RPMI7951 (cell line): ENCODE results near the gene AGER. TPM values are rescaled to one million over a fixed set of nuclear protein-coding genes. Genes with fewer than 3 reads are reported as not detected.
"Not testable (repeated sequence)": the region's sequence is repeated elsewhere in the genome, so short reads cannot be mapped to it uniquely, and the experiment has no call there.

Experiments
- DNase-seq: peaks from one replicate; pipeline ENCODE4 v3.0.0-alpha.2; 2012; ENCODE audit warnings: low read depth
- total RNA-seq: library from RNA; depleted of rRNA; stranded (reverse); fragments of >200 nt; shearing (Covaris generic); gene quantifications from 2 replicates; pipeline ENCODE4 v1.2.3, GENCODE V29; 2014

The AGER gene
- total RNA-seq, 1 experiment from 2014 or later, result 1.6 TPM

- not testable (repeated sequence) for DNase-seq
Measured at GRCh38 chr6:32186151-32186840, 2.2 kb upstream of the AGER start.

DNA sequence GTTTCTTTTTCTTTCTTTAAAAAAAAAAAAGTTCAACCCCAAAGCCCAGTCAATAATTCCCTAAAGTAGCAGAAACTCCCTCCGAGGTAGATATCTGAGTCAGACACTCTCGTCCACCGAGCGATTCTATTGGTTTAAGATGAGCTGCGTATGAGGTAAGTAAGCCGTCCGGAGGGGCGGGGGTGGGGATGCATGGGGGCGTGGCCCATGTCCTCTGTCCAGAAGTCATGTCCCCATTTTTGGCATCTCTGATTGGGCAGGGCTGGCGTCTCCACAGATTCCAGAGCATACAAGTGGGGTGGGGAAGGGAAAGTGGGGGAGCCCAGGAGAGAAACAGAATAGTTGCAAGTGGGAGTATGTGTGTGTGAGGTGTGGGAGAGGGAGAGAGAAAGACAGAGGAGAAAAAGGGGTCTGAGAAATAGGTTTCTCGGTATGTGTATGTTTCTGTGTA lies 1.7 kb upstream of the AGER start:
- peak; percentile 91 for DNase-seq

DNA sequence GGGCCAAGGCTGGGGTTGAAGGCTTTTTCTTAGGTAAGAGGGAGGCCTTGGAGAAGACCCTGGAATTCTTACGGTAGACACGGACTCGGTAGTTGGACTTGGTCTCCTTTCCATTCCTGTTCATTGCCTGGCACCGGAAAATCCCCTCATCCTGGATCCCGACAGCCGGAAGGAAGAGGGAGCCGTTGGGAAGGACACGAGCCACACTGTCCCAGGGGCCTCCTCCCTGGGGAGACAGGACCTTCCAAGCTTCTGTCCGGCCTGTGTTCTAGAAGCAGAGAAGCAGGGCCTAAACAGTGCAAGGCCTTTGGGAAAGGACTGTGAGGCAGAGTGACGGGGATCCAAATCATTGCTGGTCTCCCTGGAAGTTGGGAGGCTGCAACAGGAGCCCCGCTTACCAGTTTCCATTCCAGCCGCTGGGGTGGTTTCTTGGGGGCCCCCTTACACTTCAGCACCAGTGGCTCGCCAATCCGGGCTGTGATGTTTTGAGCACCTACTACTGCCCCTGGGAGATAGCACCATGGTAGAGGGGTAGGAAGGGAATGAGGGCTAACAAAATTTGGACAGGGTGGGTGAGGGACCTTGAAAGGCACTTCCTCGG lies 470 bp downstream of the AGER start:
- DNase-seq, result no peak

DNA sequence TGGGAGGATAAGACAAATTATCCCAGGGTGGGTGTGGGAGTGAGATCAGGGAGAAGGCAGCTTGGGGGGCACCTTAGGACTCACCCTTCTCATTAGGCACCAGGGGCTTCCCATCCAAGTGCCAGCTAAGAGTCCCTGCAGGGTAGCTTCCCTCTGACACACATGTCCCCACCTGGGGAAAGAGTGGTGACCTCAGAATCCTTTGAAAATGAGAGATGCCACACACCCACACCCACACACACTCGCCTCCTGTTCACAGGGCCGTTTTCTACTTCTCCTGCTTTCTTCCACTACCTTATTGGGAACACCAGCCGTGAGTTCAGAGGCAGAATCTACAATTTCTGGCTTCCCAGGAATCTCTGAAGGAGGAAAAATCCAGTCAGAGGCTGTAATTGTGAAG lies 1.0 kb downstream of the AGER start:
- DNase-seq, result no peak

GRCh38 chr6:32182555-32182981 lies 1.5 kb downstream of the AGER start:
- DNase-seq, result no peak

DNA sequence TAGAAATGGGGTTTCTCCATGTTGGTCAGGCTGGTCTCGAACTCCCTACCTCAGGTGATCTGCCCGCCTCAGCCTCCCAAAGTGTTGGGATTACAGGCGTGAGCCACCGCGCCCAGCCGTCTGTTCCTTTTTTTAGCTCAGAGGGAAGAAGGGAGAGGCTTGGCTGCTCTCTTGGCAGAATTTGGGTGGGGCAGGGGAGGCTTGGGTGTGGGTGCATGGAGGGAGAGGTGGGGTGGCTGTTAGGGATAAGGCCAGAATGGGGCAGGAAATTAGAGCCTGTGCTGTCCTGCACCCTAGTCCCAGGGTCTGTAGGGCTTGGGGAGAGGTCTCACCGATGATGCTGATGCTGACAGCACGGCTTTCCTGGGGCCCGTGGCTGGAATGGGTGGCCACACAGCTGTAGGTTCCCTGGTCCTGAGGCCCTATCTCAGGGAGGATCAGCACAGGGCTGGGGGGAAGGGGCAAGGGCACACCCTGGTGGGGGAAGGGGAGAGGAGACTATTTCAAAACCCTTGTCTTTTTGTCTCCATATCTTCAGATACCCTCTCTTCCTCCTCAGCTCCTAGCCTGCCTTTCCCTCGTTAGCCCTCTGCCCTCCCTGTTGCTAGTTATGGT lies 2.0 kb downstream of the AGER start:
- DNase-seq, result no peak

GRCh38 chr6:32181148-32181702 lies 2.8 kb downstream of the AGER start:
- DNase-seq, result no peak

DNA sequence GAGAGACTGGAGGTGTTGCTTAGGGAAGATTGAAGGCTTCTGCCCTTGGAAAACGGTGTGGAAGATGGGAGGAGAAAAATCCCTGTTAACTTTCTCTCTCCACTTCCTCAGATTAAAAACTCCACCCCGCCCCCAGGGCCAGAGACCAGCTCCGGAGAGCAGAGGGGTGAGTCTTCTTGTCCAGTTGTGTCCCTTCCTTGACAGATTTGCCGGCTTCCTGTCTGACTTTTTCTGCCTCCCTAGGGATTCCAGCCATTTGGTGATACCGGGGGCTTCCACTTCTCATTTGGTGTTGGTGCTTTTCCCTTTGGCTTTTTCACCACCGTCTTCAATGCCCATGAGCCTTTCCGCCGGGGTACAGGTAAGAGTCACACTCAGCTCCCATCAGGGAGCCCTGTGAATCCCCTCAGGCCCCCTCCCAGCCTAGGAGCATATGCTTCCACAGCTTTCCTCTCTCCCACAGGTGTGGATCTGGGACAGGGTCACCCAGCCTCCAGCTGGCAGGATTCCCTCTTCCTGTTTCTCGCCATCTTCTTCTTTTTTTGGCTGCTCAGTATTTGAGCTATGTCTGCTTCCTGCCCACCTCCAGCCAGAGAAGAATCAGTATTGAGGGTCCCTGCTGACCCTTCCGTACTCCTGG lies 4.2 kb downstream of the AGER start:
- DNase-seq, result no peak

- DNase-seq, result no peak
Measured at GRCh38 chr6:32178547-32179440, 5.3 kb downstream of the AGER start.

GRCh38 chr6:32177788-32178546 lies 6.1 kb downstream of the AGER start, which contains the start of gene RNF5:
TSS of gene RNF5 (plus strand) at chr6:32178405. CDS start at chr6:32178512, 107 bp downstream.
- peak; percentile 100 for DNase-seq

DNA sequence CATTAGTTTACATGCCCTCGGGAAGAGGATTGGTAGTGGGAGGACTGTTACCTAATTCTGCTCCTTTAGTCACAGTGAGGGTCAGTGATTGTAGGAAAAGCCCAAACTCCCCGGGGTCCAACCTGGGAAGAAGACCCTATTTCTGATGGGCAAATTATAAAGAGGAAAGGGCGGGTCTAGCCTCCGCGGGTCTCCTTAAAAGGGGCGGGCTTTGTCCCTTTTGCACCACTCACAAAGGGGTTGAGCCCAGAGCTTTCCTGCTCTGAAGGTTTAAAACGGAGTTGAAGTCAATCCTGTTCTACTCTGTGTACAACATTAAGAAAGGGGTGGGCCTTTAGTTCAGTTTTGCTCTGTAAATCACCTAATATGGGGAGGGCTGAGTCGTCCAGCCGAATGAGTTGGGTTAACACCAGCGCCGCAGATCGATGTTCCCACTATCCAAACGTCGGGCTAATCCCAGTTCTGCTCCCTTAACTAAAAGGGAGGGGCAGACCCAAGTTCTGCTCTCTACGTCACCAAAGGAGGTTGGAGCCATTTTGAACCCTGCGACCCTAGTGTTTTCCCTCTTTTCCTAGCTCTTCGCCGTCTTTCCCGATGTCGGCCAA lies 6.8 kb downstream of the AGER start:
- no peak for DNase-seq

DNA sequence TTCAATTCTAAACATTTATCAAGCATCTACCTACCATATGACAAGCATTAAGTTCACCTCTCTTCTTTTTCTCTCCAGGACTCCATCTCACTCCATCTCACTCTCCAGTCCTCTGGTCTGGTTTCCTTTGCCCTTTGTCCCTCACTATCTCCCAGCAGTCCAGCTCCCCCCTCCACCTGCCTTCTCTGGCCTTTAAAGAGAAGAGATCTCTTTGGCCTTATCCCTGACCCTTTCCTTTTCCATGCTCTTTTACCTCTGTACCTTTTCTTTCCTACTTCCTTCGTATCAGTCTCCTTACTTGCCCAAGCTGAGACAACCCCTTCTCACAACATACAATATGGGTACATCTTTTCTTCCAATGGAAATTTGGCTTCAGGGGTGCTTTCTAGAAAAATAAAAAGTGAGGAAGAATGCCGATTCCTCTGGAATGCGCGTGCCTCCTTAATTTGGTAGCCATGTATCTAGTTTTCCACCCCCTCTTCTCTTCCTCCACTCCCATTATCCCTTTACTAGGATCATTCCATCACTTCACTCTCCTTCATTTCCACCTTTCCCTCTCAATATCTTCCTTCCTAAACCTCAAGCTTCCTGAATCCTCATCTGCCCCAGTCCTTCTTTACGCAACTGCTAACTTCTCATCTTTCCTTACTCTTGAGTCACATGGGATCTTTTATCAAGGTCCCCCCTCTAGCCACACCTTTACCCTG lies 7.4 kb downstream of the AGER start:
- DNase-seq, result peak; percentile 68

DNA sequence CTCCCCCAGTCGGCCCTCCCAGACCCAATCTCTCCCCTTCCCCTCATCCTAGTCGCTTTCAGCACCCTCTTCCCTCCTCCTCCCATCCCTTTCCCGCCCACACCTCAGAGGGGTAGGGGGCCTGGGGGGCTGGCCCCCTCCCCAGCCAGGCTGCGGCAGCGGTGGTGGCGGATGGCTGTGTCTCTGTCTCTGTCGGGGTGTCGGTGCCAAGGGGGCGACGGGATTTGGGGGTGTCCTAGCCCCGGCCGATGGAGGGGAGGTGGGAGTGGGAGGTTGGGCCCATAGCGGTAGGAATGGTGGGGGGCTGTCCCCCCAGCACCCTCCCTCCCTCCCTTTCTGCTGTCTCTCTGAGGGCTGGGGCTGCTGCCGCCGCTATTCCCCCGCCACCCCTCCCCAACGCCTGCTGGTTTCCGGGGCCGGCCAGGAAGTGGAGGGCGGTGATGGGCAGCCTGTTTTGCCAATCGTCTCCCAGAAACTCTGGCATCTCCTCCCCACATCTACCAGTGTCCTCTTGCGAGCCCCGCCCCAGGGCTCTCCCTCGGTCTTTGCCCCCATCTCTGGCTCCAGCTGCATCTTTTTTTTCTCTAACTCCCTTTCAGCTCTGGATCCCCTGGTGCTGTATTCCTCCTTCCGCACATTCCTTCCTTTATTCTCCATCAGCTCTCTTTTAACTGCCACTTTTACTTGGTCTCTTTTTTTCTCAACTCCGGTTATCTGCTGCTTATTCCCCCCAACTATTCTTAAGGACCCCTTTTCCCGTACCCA lies 8.2 kb downstream of the AGER start, which contains the start of gene AGPAT1:
TSS of gene AGPAT1 (minus strand) at position 374 of the 765 bp plus-strand sequence. CDS start 4,588 bp downstream, outside the sequence.
- DNase-seq, result peak; percentile 98

GRCh38 chr6:32175322-32175710 lies 8.7 kb downstream of the AGER start:
- no peak for DNase-seq

GRCh38 chr6:32174416-32174815 lies 9.6 kb downstream of the AGER start:
- DNase-seq, result no peak

GRCh38 chr6:32173051-32173727 lies 10.9 kb downstream of the AGER start:
- DNase-seq, result no peak

- DNase-seq, result no peak
Measured at GRCh38 chr6:32171234-32171633, 12.8 kb downstream of the AGER start.

DNA sequence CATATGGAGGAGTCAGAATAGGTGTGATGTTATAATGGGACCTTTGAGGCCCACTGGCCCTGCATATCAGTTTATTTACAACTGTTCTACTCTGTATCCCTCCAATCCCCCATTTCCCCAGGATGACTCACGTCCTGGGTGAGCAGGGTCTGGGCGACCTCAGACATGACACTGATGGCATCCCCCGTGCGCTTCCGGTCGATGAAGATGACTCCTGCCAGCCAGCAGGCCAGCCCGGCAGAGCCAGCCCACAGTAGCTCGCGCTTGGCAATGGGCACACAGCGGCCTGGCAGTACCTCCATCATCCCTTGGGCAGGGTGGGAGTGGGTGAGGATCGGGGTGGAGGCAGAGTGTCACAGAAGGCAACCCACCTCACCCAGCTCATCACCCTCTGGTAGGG lies 13.8 kb downstream of the AGER start:
- DNase-seq, result peak; percentile 33
